BLaER1 treated with 17β-estradiol and CSF1 and Interleukin-3, amounts not matched to agents 10 nM and 100 nM (cell line): ENCODE data around the gene MYADML2.
A peak's percentile ranks its signal among the peaks of the same experiment; 100 is the strongest.

Experiments used
- H3K27ac ChIP-seq, 11 experiments: shearing (Covaris generic); formaldehyde crosslinking; 2 replicates each; pipeline ENCODE4 v1.8.1; 2022
- H3K27me3 ChIP-seq, 11 experiments: shearing (Covaris generic); formaldehyde crosslinking; 2 replicates each; pipeline ENCODE4 v1.8.1; 2022
- H3K36me3 ChIP-seq, 11 experiments: shearing (Covaris generic); formaldehyde crosslinking; 2 replicates each; pipeline ENCODE4 v1.8.1; 2022
- H3K4me1 ChIP-seq, 10 experiments: shearing (Covaris generic); formaldehyde crosslinking; 2 replicates each; pipeline ENCODE4 v1.8.1; 2022
- H3K4me2 ChIP-seq, 11 experiments: shearing (Covaris generic); formaldehyde crosslinking; 2 replicates each; pipeline ENCODE4 v1.8.1; 2022
- H3K4me3 ChIP-seq, 10 experiments: shearing (Covaris generic); formaldehyde crosslinking; 2 replicates each; pipeline ENCODE4 v1.8.1; 2022
- H3K9ac ChIP-seq, 11 experiments: shearing (Covaris generic); formaldehyde crosslinking; 2 replicates each; pipeline ENCODE4 v1.8.1; 2022
- H3K9me3 ChIP-seq, 11 experiments: shearing (Covaris generic); formaldehyde crosslinking; replicated peaks in 1 of 11; 2 replicates each; pipeline ENCODE4 v1.8.1; 2022
- H4K20me1 ChIP-seq, 11 experiments: shearing (Covaris generic); formaldehyde crosslinking; 2 replicates each; pipeline ENCODE4 v1.8.1; 2022
- Cebpa-rat ChIP-seq, 11 experiments: shearing (Covaris generic); IDR thresholded peaks; 2 replicates each; pipeline ENCODE4 v1.8.1; 2022

MYADML2 gene

GRCh38 chr17:81927152-81927652, 19.8 kb downstream of the MYADML2 start:
- H3K4me3 ChIP-seq, result peak overlapping the region; percentile 91 to 99 (median 94)
- peak overlapping the region; percentile 98 to 100 (median 100) for H3K4me2 ChIP-seq
- peaks cover 7 to 8% (median 8%) of the 10 kb centered on the region in 11 experiments for H3K36me3 ChIP-seq
- TF ChIP-seq Cebpa-rat (IDR thresholded peaks at IDR 0.05), result no peak
- H3K27me3 ChIP-seq, result peaks cover 15 to 24% (median 19%) of the 10 kb centered on the region in 11 experiments
- H3K9ac ChIP-seq, result peak overlapping the region; percentile 89 to 99 (median 96)
- peaks cover 13 to 72% (median 40%) of the 10 kb centered on the region in 11 experiments; a peak in 20 of 22 replicates for H4K20me1 ChIP-seq
- peak overlapping the region; percentile 88 to 99 (median 98) for H3K27ac ChIP-seq
- H3K9me3 ChIP-seq, result no peaks in the 10 kb centered on the region
- H3K4me1 ChIP-seq, result peaks cover 59 to 85% (median 80%) of the 10 kb centered on the region in 10 experiments

GRCh38 chr17:81926451-81927151, 20.4 kb downstream of the MYADML2 start:
- Histone ChIP-seq H3K9me3 (no peaks in the 10 kb centered on the region), H3K4me3 (peak overlapping the region; percentile 91 to 99 (median 94)), H3K4me1 (peaks cover 60 to 85% (median 80%) of the 10 kb centered on the region in 10 experiments), H4K20me1 (peaks cover 13 to 72% (median 46%) of the 10 kb centered on the region in 11 experiments; a peak in 19 of 22 replicates), H3K27me3 (peaks cover 15 to 24% (median 19%) of the 10 kb centered on the region in 11 experiments), H3K4me2 (peak overlapping the region; percentile 98 to 100 (median 100)), H3K9ac (peak overlapping the region; percentile 89 to 99 (median 96)), H3K27ac (peak overlapping the region; percentile 88 to 99 (median 98)), H3K36me3 (peaks cover 10 to 14% (median 13%) of the 10 kb centered on the region in 11 experiments)
- TF ChIP-seq Cebpa-rat (IDR thresholded peaks at IDR 0.05), result no peak

GRCh38 chr17:81925860-81926450, 21.1 kb downstream of the MYADML2 start:
- H3K9ac ChIP-seq, result peak overlapping the region; percentile 89 to 99 (median 96)
- peaks cover 16 to 73% (median 44%) of the 10 kb centered on the region in 11 experiments; a peak in 21 of 22 replicates for H4K20me1 ChIP-seq
- H3K4me3 ChIP-seq, result peak overlapping the region; percentile 91 to 99 (median 94)
- peak overlapping the region; percentile 88 to 99 (median 98); a peak in 21 of 22 replicates for H3K27ac ChIP-seq
- peaks cover 15 to 21% (median 18%) of the 10 kb centered on the region in 11 experiments for H3K36me3 ChIP-seq
- peaks cover 65 to 85% (median 80%) of the 10 kb centered on the region in 10 experiments for H3K4me1 ChIP-seq
- no peak for TF ChIP-seq Cebpa-rat (IDR thresholded peaks at IDR 0.05)
- peaks cover 15 to 24% (median 19%) of the 10 kb centered on the region in 11 experiments for H3K27me3 ChIP-seq
- H3K9me3 ChIP-seq, result no peaks in the 10 kb centered on the region
- H3K4me2 ChIP-seq, result peak overlapping the region; percentile 98 to 100 (median 100)

DNA sequence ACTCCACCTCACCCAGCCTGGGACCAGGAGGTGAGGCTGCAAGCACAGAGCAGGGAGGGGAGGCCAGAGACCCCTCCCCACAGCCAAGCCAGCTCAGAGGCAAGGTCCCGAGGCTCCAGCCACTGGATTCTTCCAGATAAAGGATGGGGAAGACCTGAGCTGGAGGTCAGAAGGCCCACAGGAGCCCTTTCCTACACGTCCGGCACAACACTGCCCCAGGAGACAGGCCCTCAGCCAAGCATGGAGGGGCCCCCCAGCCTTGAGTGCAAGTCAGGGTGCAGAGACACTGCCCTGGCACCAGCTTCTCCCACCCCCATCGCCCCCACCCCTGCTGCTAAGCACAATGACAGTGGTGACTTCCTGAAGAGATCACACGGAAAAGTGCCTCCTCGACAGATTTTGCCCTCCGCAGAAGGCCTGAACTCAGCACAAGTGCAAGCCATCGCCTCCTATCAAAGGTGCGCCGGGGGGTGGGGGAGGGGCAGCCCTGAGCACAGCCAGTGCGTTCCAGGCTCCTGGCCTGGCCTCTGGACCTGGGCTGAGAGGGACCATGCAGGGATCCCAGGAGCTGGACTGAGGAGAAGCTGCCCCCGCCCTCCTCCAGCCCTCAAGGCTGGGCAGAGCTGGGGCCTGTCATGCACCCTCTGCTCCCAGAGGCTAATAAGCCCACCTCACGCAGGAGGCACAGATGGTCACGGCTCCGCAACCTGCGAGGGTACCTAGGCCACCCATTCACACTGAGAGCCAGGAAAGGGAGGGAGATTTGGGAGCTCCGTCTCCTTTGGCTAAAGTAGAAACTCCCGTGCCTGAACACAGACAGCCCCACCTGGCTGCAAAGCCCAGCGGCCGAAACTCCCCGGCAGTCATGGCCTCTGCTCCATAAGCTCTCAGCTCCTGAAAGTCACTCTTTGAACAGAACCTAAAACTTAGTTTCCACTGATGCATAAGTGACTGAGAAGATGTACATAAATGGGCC, 22.2 kb downstream of the MYADML2 start:
- Histone ChIP-seq H3K9ac (peak overlapping the region; percentile 76 to 99 (median 94)), H4K20me1 (peaks cover 20 to 73% (median 44%) of the 10 kb centered on the region in 11 experiments), H3K4me1 (peaks cover 72 to 85% (median 81%) of the 10 kb centered on the region in 10 experiments), H3K4me2 (peak overlapping the region; percentile 98 to 100 (median 100)), H3K27ac (peak overlapping the region in 10 of 11 experiments; percentile 62 to 99 (median 98); a peak in 20 of 22 replicates), H3K9me3 (no peaks in the 10 kb centered on the region), H3K36me3 (peaks cover 21 to 32% (median 29%) of the 10 kb centered on the region in 11 experiments), H3K27me3 (peaks cover 15 to 21% (median 19%) of the 10 kb centered on the region in 11 experiments), H3K4me3 (peak overlapping the region; percentile 43 to 99 (median 91))
- no peak for TF ChIP-seq Cebpa-rat (IDR thresholded peaks at IDR 0.05)

DNA sequence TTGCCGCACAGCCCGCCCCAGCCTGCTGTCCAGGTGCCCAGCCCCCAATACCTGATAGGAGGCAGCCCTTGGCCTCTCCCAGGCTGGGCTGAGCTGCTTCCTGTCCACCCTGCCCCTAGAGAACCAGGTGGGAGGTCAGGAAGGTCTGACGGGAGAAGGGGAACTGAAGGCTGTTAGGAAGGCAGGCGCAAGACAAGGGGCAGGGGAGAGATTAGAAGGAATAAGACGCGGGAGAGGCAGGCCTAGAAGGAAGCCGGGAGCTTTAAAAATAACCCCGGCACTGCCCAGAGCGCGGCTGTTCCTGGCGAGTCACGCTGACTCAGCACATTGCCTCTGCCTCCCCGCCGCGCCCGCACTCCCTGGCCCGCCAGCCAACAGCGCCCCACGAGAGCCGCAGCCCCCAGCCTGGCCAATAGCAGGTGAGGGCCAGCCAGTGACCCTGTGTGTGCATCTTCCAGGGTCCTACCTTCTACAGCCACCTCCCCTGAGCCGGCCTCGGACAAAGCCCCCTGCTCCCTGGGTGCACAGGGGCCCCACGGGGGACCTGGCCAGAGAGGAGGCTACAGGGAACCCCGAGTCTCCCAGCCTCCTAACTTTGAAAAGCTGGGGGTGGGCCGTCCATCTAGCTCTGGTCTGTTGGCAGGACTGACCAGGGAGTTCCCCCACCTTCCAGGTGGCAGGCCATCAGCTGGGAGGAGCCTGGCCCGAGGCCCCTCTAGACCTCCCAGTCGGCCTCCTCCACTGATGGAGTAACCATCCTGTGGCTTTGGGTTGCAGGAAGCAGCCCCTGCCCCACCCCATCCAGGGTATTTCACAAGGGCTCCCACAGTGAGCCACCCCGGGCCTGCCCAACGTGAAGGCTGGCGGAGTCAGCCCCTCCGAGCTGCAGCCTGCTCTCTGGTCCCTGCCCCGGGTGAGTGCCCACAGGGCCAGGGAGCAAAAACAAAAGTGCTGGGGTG, 23.5 kb downstream of the MYADML2 start:
- Histone ChIP-seq H3K9ac (peak overlapping the region; percentile 76 to 99 (median 94)), H3K4me2 (peak overlapping the region; percentile 98 to 100 (median 100)), H3K36me3 (peaks cover 21 to 41% (median 37%) of the 10 kb centered on the region in 11 experiments), H3K9me3 (no peaks in the 10 kb centered on the region), H3K27me3 (peaks cover 6 to 9% (median 7%) of the 10 kb centered on the region in 11 experiments; a peak in 21 of 22 replicates), H3K4me3 (peak overlapping the region; percentile 43 to 99 (median 91)), H3K4me1 (peaks cover 76 to 87% (median 83%) of the 10 kb centered on the region in 10 experiments), H3K27ac (peak overlapping the region; percentile 31 to 99 (median 98); a peak in 21 of 22 replicates), H4K20me1 (peaks cover 18 to 78% (median 48%) of the 10 kb centered on the region in 11 experiments)
- TF ChIP-seq Cebpa-rat (IDR thresholded peaks at IDR 0.05), result peak in 9 of 11 experiments; percentile 81 to 95 (median 90); a peak in 18 of 22 replicates

DNA sequence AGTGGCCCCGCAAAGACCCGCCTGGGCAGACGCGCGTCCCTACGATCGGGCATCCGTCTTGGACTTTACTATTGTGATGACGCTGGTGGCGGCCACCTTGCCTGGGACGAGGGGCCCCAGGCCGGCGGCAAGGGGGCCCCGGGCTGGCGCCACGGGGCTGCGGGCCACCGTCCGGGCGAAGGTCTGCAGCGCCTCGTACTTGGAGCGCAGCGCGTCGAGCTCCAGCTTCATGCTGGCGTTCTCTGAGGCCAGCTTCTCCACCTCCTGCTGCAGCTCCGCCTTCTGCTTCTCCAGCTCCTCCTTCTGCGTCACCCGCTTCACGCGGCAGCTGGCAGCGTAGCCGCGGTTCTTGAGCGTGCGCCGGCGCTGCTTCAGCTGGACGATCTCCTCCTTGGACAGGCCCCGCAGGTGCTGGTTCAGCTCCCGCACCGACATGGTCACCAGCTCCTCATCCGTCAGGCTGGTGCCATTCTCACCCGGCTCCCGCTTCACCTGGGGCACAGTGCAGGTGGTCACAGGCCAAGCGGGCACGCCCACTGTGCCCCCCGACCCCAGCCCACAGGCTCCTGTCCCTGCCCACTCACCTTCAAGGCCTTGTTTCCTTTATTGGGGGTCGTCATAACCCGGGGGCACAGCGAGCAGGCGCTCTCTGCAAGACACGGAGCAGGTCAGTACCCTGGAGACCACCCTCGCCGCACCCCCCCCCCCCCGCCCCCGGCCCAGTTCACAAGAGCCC, 24.3 kb downstream of the MYADML2 start:
- H3K27me3 ChIP-seq, result 0 out of 22 replicates have a peak, but pooled peaks cover 0 to under 1% (median 0%) of the 10 kb centered on the region in 11 experiments
- peak overlapping the region; percentile 98 to 100 (median 100) for H3K4me2 ChIP-seq
- peaks cover 21 to 41% (median 37%) of the 10 kb centered on the region in 11 experiments for H3K36me3 ChIP-seq
- peak overlapping the region in 10 of 11 experiments; percentile 30 to 99 (median 98); a peak in 18 of 22 replicates for H3K27ac ChIP-seq
- no peak for TF ChIP-seq Cebpa-rat (IDR thresholded peaks at IDR 0.05)
- peak overlapping the region in 8 of 10 experiments; percentile 55 to 99 (median 92); a peak in 17 of 20 replicates for H3K4me3 ChIP-seq
- peak overlapping the region; percentile 62 to 99 (median 94); a peak in 21 of 22 replicates for H3K9ac ChIP-seq
- no peaks in the 10 kb centered on the region for H3K9me3 ChIP-seq
- peaks cover 19 to 82% (median 55%) of the 10 kb centered on the region in 11 experiments for H4K20me1 ChIP-seq
- H3K4me1 ChIP-seq, result peaks cover 73 to 85% (median 81%) of the 10 kb centered on the region in 10 experiments
